Cardiac muscle cell (in vitro differentiated cells and primary cell): ENCODE results near the gene C22orf15. TPM values are rescaled to one million over a fixed set of nuclear protein-coding genes. Genes with fewer than 3 reads are reported as not detected.

Experiments
- DNase-seq, 2 donors: peaks; one replicate each; pipeline versions ENCODE4 v3.0.0 to v3.0.0-alpha.2; 2010 to 2017; ENCODE audit warnings: low read depth in 1 of 2, low spot score in 1 of 2
- H3K27ac ChIP-seq: fragments of 200-600 bp; sonication (generic); 2 replicates; pipeline ENCODE4 v1.5.1; 2016
- H3K27me3 ChIP-seq: fragments of 200-600 bp; sonication (generic); 2 replicates; pipeline ENCODE4 v1.6.0; 2016; ENCODE audit warnings: control low read depth
- H3K36me3 ChIP-seq: fragments of 200-600 bp; sonication (generic); 2 replicates; pipeline ENCODE4 v1.5.1; 2016; ENCODE audit warnings: control low read depth
- H3K4me1 ChIP-seq: fragments of 200-600 bp; sonication (generic); 2 replicates; pipeline ENCODE4 v1.8.1; 2017; ENCODE audit warnings: low read depth, mild to moderate bottlenecking, mixed run types
- H3K4me3 ChIP-seq: fragments of 200-600 bp; sonication (generic); 2 replicates; pipeline ENCODE4 v1.5.1; 2016; ENCODE audit warnings: mild to moderate bottlenecking
- H3K9me3 ChIP-seq: fragments of 200-600 bp; sonication (generic); 2 replicates; pipeline ENCODE4 v1.5.1; 2017; ENCODE audit warnings: low read depth, mild to moderate bottlenecking, control low read depth
- polyA plus RNA-seq: library from polyadenylated mRNA; unstranded; fragments of >200 nt; fragmentation: Nextera tagmentation; extraction: Ambion mirVana; gene quantifications from 2 replicates; pipeline ENCODE4 v1.2.1, GENCODE V29; 2016
- total RNA-seq: library from RNA; depleted of rRNA; stranded (reverse); fragments of >200 nt; gene quantifications from 2 replicates; pipeline ENCODE4 v1.2.3, GENCODE V29; 2016
- TF ChIP-seq, protein P1 (sequence below): IDR thresholded peaks from 2 replicates; pipeline ENCODE4 v1.5.1; 2012; ENCODE audit warnings: low read depth, mild to moderate bottlenecking, low read length

Gene C22orf15
- total and polyA plus RNA-seq, 2 experiments from 2014 or later = 0.91 TPM; not detected in 1

DNA sequence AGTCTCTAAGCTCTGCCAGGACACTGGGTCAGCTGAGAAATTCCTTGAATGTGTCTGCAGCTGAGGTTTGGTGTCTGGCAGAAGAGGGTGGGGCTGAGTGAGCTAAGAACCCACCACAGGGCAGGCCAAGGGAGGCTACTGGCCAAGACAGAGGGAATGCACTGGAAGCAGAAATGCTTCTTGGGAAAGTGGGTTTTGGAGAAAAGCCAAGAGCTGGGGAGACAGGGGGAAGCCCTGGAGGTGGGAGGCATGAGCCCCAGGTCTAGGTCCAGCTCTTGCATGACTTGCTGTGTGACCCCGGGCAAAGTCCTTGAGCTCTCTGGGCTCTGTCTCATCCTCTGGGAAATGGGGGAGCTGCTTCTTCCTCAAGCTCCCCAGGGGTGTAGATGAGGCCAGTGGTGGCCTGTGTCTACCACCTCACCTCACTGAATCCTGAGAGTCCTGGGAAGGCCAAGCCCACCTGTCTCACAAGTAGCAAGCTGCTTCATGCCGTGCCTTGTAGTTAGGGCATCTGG lies 12.2 kb downstream of the C22orf15 start:
- TF ChIP-seq, protein P1, sequence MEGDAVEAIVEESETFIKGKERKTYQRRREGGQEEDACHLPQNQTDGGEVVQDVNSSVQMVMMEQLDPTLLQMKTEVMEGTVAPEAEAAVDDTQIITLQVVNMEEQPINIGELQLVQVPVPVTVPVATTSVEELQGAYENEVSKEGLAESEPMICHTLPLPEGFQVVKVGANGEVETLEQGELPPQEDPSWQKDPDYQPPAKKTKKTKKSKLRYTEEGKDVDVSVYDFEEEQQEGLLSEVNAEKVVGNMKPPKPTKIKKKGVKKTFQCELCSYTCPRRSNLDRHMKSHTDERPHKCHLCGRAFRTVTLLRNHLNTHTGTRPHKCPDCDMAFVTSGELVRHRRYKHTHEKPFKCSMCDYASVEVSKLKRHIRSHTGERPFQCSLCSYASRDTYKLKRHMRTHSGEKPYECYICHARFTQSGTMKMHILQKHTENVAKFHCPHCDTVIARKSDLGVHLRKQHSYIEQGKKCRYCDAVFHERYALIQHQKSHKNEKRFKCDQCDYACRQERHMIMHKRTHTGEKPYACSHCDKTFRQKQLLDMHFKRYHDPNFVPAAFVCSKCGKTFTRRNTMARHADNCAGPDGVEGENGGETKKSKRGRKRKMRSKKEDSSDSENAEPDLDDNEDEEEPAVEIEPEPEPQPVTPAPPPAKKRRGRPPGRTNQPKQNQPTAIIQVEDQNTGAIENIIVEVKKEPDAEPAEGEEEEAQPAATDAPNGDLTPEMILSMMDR = no peak
- Histone ChIP-seq H3K27ac (no peak overlapping the region), H3K27me3 (no peaks in the 10 kb centered on the region), H3K9me3 (no peaks in the 10 kb centered on the region), H3K4me3 (no peak overlapping the region), H3K4me1 (peaks cover 11% of the 10 kb centered on the region), H3K36me3 (no peaks in the 10 kb centered on the region)
- DNase-seq = peak in 1 of 2 donors; percentile 75

DNA sequence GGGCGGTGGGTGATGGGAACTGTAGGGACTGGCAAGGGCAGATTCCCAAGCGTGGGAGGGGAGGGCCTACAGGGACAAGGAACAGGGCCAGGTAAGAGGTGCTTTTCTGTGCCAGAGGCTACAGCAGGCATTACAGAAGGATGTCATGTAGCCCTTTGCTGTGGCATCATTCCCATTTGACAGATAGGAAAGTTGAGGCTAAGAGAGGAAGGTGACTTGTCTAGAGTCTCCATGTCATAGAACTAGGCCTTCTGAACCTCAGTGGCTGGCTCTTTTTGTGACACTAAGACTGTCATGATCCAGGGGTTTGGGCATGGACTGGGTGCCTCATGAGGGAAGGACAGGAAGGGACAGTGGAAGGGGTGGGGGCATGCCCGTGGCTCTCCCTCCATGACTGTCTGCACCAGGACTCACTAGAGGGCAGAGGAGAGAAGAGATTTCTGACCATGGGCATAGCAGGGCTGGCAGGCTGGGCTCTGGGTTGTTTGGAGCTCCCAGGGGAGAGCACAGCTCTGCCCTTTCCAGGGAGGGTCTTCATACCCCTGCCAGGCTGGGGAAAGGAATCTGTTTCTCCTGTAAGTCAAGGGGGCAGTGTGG lies 13.1 kb downstream of the C22orf15 start:
- no peaks in the 10 kb centered on the region for H3K27me3 ChIP-seq
- no peaks in the 10 kb centered on the region for H3K36me3 ChIP-seq
- no peak overlapping the region for H3K27ac ChIP-seq
- no peak overlapping the region for H3K4me3 ChIP-seq
- TF ChIP-seq, protein P1 = no peak
- DNase-seq = no peak
- H3K9me3 ChIP-seq = no peaks in the 10 kb centered on the region
- H3K4me1 ChIP-seq = peaks cover 11% of the 10 kb centered on the region

DNA sequence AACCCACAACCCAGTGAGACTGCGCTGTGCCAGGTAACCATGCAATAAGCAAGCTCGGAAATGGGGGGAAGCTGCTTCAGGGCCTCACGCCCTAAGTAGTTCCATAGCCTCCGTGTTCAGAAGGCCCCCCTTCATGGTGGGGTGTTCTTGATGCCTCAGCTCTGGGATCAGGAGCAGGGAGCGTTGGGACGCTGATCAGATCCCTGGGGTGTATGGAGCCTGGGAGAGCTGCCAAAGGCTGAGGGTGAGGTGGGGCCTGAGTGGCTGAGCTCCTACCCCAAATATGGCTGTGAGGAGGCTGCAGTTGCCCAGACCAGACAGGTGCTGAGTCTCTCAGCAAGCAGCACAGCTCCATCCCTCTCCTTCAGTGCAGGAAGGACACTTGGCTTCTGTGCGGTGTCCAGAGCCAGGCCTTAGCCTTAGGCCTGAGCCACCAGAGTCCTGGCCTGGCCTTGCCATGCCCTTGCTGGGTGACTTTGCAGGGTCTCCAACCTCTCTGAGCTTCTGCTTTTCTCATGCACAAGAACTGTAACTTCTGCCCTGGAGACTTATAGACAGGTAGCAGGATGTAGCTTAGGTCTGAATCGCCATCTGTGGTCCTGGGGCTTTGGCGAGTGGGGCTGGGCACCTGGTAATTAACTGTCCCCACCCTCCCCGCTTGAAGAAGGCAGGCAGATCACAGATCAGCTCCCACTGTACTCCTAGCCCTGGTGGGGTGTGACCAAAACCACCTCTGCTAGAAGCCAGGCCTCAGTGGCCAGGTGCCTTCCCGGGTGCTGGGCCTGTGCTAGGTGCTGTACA lies 15.2 kb downstream of the C22orf15 start:
- Histone ChIP-seq H3K27me3 (no peaks in the 10 kb centered on the region), H3K4me3 (no peak overlapping the region), H3K36me3 (no peaks in the 10 kb centered on the region), H3K4me1 (peaks cover 8% of the 10 kb centered on the region), H3K9me3 (no peaks in the 10 kb centered on the region), H3K27ac (no peak overlapping the region)
- no peak for DNase-seq
- TF ChIP-seq, protein P1 = no peak

DNA sequence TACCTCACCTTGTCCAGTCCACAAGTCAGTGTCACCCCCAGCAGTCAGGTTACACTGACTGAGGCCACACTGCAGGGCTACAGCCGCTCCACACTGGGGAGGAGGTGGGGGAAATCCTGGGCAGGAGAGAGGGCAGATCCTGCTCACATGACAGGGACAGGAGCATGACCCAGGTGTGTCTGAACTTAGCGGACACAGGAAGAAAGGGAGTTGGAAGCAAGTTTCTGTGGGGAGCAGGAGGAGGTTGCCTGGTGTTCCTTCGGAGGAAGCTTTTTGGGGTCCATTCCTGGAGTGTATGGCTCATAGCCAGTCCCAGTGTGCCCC lies 15.7 kb downstream of the C22orf15 start:
- TF ChIP-seq, protein P1 = no peak
- no peak for DNase-seq
- Histone ChIP-seq H3K27me3 (no peaks in the 10 kb centered on the region), H3K36me3 (no peaks in the 10 kb centered on the region), H3K4me3 (no peak overlapping the region), H3K4me1 (peaks cover 2% of the 10 kb centered on the region), H3K27ac (no peak overlapping the region), H3K9me3 (no peaks in the 10 kb centered on the region)

DNA sequence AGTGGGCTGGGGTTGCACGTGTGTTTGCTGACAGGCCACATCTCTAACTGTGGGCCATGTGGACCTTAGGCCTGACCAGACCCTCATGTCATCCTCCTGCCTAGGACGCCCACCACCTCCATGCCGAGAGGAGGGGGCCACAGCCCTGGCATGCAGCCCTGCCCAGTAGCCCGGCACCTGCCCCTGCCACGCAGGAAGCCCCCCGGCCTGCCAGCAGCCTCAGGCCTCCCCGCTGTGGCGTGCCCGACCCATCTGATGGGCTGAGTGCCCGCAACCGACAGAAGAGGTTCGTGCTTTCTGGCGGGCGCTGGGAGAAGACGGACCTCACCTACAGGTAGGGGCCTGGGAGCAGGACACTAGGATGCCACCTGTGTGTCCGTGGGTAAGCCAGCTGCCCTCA lies 16.3 kb downstream of the C22orf15 start:
- Histone ChIP-seq H3K4me1 (no peaks in the 10 kb centered on the region), H3K36me3 (no peaks in the 10 kb centered on the region), H3K27me3 (no peaks in the 10 kb centered on the region), H3K9me3 (no peaks in the 10 kb centered on the region), H3K4me3 (no peak overlapping the region), H3K27ac (no peak overlapping the region)
- no peak for DNase-seq
- TF ChIP-seq, protein P1 = no peak
